GM10266 (cell line): ENCODE data around the gene RAB40C.

Experiments
- DNase-seq: peaks from one replicate; pipeline ENCODE4 v3.0.0; 2012; ENCODE audit errors: extremely low spot score
- CTCF ChIP-seq: IDR thresholded peaks from 2 replicates; pipeline ENCODE4 v1.5.1; 2012; ENCODE audit warnings: mild to moderate bottlenecking, low read depth; ENCODE audit not compliant: control insufficient read depth, insufficient read depth; ENCODE audit errors: missing control alignments

RAB40C gene

GRCh38 chr16:624526-625070, 34.7 kb downstream of the RAB40C start:
- TF ChIP-seq CTCF, result no peak
- no peak for DNase-seq

DNA sequence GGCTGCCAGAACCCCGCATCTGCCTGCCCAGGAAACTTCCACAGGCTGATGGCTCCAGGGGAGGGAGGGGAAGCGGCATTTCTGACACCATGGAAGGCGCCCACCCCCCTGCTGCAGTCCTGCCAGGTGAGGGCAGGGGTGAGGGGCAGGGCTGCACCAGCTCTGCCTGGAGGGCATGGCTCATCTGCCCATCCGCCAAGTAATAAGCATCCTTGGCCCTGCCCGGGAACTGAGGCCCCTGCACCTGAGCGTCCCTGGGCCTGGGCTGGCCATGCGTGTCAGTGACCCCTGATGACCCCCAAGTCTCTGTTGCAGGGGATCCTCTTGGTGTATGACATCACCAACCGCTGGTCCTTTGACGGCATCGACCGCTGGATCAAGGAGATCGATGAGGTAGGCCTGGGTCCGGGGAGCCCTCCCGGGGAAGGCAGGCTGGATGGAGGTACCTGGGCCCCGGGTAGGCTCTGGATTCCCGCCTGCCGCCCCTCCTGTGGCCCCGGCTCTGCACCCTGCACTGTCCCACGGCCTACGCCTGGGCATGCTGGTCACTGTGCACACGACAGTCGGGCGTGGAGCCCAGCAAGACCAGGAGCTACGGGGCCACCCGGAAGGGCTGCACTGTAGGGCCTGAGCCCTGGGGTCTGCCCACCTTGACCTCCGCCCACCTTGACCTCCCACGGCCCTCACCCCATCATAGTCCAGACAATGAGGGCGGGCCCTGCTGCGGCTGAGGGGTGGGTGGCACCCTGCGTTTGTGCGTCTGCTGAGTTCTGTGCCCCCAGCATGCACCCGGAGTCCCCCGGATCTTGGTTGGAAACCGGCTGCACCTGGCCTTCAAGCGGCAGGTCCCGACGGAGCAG, 35.5 kb downstream of the RAB40C start:
- TF ChIP-seq CTCF, result no peak
- DNase-seq, result no peak

GRCh38 chr16:625977-626765, 36.3 kb downstream of the RAB40C start:
- no peak for TF ChIP-seq CTCF
- no peak for DNase-seq

DNA sequence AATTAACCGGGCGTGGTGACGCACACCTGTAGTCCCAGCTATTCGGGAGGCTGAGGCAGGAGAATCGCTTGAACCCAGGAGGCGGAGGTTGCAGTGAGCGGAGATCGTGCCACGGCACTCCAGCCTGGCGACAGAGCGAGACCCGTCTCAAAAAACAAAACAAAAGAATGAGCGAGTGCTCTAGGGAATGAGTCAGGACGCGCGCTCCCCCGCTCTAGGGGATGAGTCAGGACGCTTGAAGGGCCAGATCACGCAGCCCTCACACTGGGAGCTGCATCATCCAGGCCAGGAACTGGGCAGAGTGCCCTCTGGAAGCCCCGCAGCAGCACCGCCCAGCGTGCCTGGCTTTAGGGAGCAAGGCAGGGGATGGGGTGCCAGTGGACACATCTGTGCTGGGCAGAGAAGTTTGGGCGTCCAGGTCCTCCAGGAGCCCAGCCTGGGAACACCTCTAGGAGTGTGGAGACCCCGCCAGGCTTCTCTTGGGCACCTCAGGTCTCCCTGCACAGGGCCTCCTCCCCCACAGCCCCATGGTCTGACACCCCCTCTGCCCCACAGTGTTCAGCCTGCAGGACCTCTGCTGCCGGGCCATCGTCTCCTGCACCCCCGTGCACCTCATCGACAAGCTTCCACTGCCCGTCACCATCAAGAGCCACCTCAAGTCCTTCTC, 37.1 kb downstream of the RAB40C start:
- no peak for DNase-seq
- no peak for TF ChIP-seq CTCF

DNA sequence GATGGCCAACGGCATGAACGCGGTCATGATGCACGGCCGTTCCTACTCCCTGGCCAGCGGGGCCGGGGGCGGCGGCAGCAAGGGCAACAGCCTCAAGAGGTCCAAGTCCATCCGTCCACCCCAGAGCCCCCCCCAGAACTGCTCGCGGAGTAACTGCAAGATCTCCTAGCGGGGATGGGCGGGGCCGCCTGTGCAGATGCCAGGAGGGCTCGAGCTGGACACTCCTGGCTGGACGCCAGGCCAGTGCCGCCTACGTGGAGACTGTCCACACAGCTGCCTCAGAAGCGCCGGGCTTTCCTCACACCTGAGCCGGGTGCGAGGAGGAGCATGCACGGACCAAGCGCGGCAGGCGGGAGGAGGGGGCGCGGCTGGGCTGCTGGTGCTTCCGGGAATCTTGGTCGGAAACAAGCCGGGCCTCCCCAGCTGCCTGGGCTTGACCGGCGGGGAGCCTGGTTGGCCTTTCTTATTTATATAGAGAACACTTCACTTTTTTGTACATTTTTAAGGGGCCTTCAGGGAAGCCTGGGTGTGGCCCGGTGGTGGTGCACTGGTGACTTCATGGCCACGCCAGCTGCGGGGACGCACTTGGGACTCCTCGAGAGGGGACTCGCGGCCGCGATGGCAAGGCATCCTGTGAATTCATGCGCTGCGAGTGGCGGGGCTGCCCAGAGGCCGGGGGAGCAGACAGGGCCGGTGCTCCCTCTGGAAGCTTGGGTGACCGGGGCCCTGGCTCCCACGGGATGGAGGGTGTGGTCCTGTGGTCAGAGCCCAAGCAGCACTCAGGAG, 37.8 kb downstream of the RAB40C start:
- TF ChIP-seq CTCF, result no peak
- no peak for DNase-seq

DNA sequence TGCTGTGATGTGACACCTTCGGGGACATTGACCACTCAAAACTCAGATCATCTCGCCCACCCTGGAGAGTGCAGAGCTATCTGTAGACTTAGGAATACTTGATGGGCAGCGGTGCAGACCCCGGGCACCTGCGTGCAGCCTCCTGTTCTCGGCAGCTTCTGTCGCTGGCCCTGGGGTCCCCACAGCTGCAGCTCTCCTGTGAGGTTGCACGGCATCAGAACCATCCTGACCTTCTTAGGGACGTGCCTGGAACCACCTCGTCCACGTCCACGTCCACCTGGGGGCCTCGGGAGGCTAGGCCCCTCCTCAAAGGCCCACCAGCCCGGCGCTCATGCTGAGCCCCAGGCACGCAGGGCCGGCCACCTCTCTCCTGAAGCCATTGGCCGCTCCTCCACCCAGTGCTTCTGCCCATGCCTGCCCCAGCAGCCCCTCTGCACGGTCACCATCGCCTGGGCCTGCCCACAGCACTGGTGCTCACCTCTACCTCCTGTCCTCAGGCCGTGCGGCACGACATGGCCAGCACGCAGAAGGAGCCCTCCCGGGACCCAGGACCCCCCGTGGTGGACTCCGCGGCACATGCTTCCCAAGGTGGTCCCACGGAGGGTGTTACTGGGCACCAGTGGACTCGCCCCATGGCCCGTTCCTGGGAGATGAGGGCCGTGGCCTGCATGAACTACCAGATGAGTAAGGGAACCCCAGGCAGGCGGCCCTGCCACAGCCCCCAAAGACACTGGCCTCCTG, 38.6 kb downstream of the RAB40C start:
- no peak for TF ChIP-seq CTCF
- no peak for DNase-seq
